Measurements from ENCODE around the gene DNAJC18.
"Not testable (repeated sequence)": the region's sequence is repeated elsewhere in the genome, so short reads cannot be mapped to it uniquely, and the experiment has no call there.

DNAJC18 gene

GRCh38 chr5:139388198-139388821 lies 51.0 kb downstream of the DNAJC18 start:
- no peak for DNase-seq (ENCODE audit: low read depth in 2 of 2)

GRCh38 chr5:139387611-139388197 lies 51.6 kb downstream of the DNAJC18 start:
- DNase-seq (ENCODE audit: low read depth in 2 of 2), result no peak

GRCh38 chr5:139386956-139387355 lies 52.4 kb downstream of the DNAJC18 start:
- DNase-seq (ENCODE audit: low read depth in 2 of 2), result not testable (repeated sequence)

GRCh38 chr5:139386050-139386438 lies 53.3 kb downstream of the DNAJC18 start:
- DNase-seq (ENCODE audit: low read depth in 2 of 2), result no peak

GRCh38 chr5:139385061-139386049 lies 54.0 kb downstream of the DNAJC18 start:
- DNase-seq (ENCODE audit: low read depth in 2 of 2), result no peak

- no peak for DNase-seq (ENCODE audit: low read depth in 2 of 2)
Measured at GRCh38 chr5:139384591-139385051, 54.7 kb downstream of the DNAJC18 start.

- no peak for DNase-seq (ENCODE audit: low read depth in 2 of 2)
Measured at GRCh38 chr5:139383993-139384590, 55.2 kb downstream of the DNAJC18 start.

GRCh38 chr5:139383275-139383992 lies 55.9 kb downstream of the DNAJC18 start, which contains the start of gene SLC23A1:
Gene SLC23A1 (minus strand): TSS chr5:139383297. CDS start chr5:139383253, 44 bp downstream.
- DNase-seq (ENCODE audit: low read depth in 2 of 2), result no peak

- no peak for DNase-seq (ENCODE audit: low read depth in 2 of 2)
Measured at GRCh38 chr5:139382807-139383206, 56.5 kb downstream of the DNAJC18 start.

- no peak for DNase-seq (ENCODE audit: low read depth in 2 of 2)
Measured at GRCh38 chr5:139381837-139382761, 57.2 kb downstream of the DNAJC18 start.

- no peak for DNase-seq (ENCODE audit: low read depth in 2 of 2)
Measured at GRCh38 chr5:139379626-139380449, 59.5 kb downstream of the DNAJC18 start.

GRCh38 chr5:139378941-139379361 lies 60.4 kb downstream of the DNAJC18 start:
- no peak for DNase-seq (ENCODE audit: low read depth in 2 of 2)

- no peak for DNase-seq (ENCODE audit: low read depth in 2 of 2)
Measured at GRCh38 chr5:139378101-139378825, 61.1 kb downstream of the DNAJC18 start.

- no peak for DNase-seq (ENCODE audit: low read depth in 2 of 2)
Measured at GRCh38 chr5:139377226-139377625, 62.1 kb downstream of the DNAJC18 start.

GRCh38 chr5:139376364-139376763 lies 63.0 kb downstream of the DNAJC18 start:
- no peak for DNase-seq (ENCODE audit: low read depth in 2 of 2)

GRCh38 chr5:139374909-139375308 lies 64.4 kb downstream of the DNAJC18 start:
- no peak for DNase-seq (ENCODE audit: low read depth in 2 of 2)

GRCh38 chr5:139371482-139372435 lies 67.6 kb downstream of the DNAJC18 start:
- DNase-seq (ENCODE audit: low read depth in 2 of 2), result no peak

All from stimulated activated CD8-positive, alpha-beta memory T cell treated with anti-CD3 and anti-CD28 coated beads, Interleukin-15, amount 100 ng/mL, for 4 hours (primary cell).